Fibroblast of lung (primary cell): ENCODE data around the gene ACOT7. TPM values are rescaled to one million over a fixed set of nuclear protein-coding genes. Genes with fewer than 3 reads are reported as not detected.
A peak's percentile ranks its signal among the peaks of the same experiment; 100 is the strongest.

Experiments
- DNase-seq, 2 donors: peaks; one replicate each; pipeline versions ENCODE4 v3.0.0 to v3.0.0-alpha.2; 2010; ENCODE audit warnings: low read depth in 2 of 2
- H2AFZ ChIP-seq: 2 replicates; pipeline ENCODE4 v1.5.1; 2012; ENCODE audit warnings: low read length, control low read depth, inconsistent platforms
- H3K27ac ChIP-seq: 2 replicates; pipeline ENCODE4 v1.5.1; 2011; ENCODE audit warnings: low read length, control low read depth; ENCODE audit not compliant: insufficient read depth
- H3K27me3 ChIP-seq: 2 replicates; pipeline ENCODE4 v1.5.1; 2011; ENCODE audit warnings: mild to moderate bottlenecking, low read length; ENCODE audit not compliant: control insufficient read depth, insufficient read depth
- H3K36me3 ChIP-seq: 2 replicates; pipeline ENCODE4 v1.5.1; 2011; ENCODE audit warnings: low read length; ENCODE audit not compliant: control insufficient read depth, insufficient read depth
- H3K4me1 ChIP-seq: 2 replicates; pipeline ENCODE4 v1.5.1; 2011; ENCODE audit warnings: low read length; ENCODE audit not compliant: control insufficient read depth, insufficient read depth; ENCODE audit errors: extremely low read depth
- H3K4me2 ChIP-seq: 2 replicates; pipeline ENCODE4 v1.5.1; 2011; ENCODE audit warnings: low read length, control low read depth; ENCODE audit not compliant: insufficient read depth; ENCODE audit errors: extremely low read depth
- H3K4me3 ChIP-seq, 4 experiments: fragments of 200-600 bp in 1 of 4; sonication (generic) in 1 of 4; replicated peaks in 1 of 4; 2 replicates each; pipeline ENCODE4 v1.5.1; 2011 to 2016; ENCODE audit warnings: low read length in 4 of 4, low read depth in 3 of 4, mild to moderate bottlenecking in 3 of 4, control low read depth in 2 of 4, inconsistent platforms in 1 of 4, mixed read lengths in 1 of 4; ENCODE audit not compliant: insufficient read depth in 1 of 4; ENCODE audit errors: control extremely low read depth in 1 of 4
- H3K79me2 ChIP-seq: 2 replicates; pipeline ENCODE4 v1.5.1; 2012; ENCODE audit warnings: mild to moderate bottlenecking, low read length, inconsistent platforms; ENCODE audit not compliant: control insufficient read depth, insufficient read depth
- H3K9ac ChIP-seq: 2 replicates; pipeline ENCODE4 v1.5.1; 2011; ENCODE audit warnings: mild to moderate bottlenecking, low read length, control low read depth; ENCODE audit not compliant: insufficient read depth
- H3K9me3 ChIP-seq: 2 replicates; pipeline ENCODE4 v1.5.1; 2012; ENCODE audit warnings: low read depth, low read length; ENCODE audit not compliant: control insufficient read depth, insufficient read depth
- H4K20me1 ChIP-seq: 2 replicates; pipeline ENCODE4 v1.5.1; 2011; ENCODE audit warnings: low read length; ENCODE audit not compliant: control insufficient read depth, insufficient read depth; ENCODE audit errors: extremely low read depth
- CTCF ChIP-seq, 2 donors: IDR thresholded peaks in 1 of 2; conservative IDR thresholded peaks in 1 of 2; 1 replicate in 1 of 2; 2 replicates in 1 of 2; pipeline ENCODE4 v1.5.1; 2011 to 2012; ENCODE audit warnings: low read length in 2 of 2, control low read depth in 1 of 2, inconsistent platforms in 1 of 2, low read depth in 1 of 2, mild to moderate bottlenecking in 1 of 2
- EZH2 ChIP-seq: IDR thresholded peaks from 2 replicates; pipeline ENCODE4 v1.5.1; 2012; ENCODE audit warnings: low read length, control low read depth, mild to moderate bottlenecking; ENCODE audit errors: missing control alignments
- polyA plus RNA-seq, 2 donors: library from polyadenylated mRNA; depleted of rRNA in 1 of 2; stranded (reverse) in 1 of 2; unstranded in 1 of 2; fragments of >200 nt; gene quantifications; 2 replicates each; pipeline ENCODE4 v1.2.1, GENCODE V29; 2011 to 2012; ENCODE audit warnings: missing spikeins in 1 of 2
- total RNA-seq: library from RNA; depleted of rRNA; stranded (reverse); fragments of >200 nt; gene quantifications from 2 replicates; pipeline ENCODE4 v1.2.1, GENCODE V29; 2014

ACOT7 gene
- total and polyA plus RNA-seq, 2 donors (not counting 1 experiment from before 2014, with no cell fraction given) = 50.7 to 58.0 TPM

- H3K4me3 ChIP-seq = no peak overlapping the region
- H2AFZ ChIP-seq = no peak overlapping the region
- H3K4me1 ChIP-seq = no peaks in the 10 kb centered on the region
- H3K9ac ChIP-seq = peak overlapping the region; percentile 2
- H3K27me3 ChIP-seq = no peaks in the 10 kb centered on the region
- H3K27ac ChIP-seq = no peak overlapping the region
- no peak for DNase-seq
- H3K79me2 ChIP-seq = no peaks in the 10 kb centered on the region
- no peaks in the 10 kb centered on the region for H3K9me3 ChIP-seq
- TF ChIP-seq CTCF (conservative IDR thresholded peaks at IDR 0.05 in 1 of 2, IDR thresholded peaks at IDR 0.05 in 1 of 2; ENCODE audit: low read depth in 1 of 2, low read length in 2 of 2) (no peak), EZH2 (no peak)
- H3K4me2 ChIP-seq = no peak overlapping the region
- no peaks in the 10 kb centered on the region for H4K20me1 ChIP-seq
- H3K36me3 ChIP-seq = no peaks in the 10 kb centered on the region
Observed at GRCh38 chr1:6342056-6342455, 51.5 kb downstream of the ACOT7 start.

DNA sequence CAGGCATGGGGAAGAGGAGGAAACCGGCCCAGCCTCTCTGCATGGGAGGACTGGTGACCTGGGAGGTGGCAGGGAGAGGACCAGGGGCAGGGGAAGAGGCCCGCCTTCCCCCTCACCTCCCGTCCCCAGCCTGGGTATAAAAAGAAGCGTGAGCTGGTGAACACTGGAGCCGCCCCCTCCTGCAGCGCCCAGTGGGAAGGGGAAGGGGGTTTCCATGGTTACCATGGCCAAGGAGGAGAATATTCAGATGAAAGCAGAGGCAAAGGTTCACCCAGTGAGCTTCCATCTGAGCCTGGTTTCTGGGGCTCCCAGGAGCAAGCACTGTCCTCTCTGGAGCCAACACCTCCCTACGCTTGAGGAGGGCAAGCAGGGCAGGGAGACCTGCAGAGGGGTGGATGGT is 54.9 kb downstream of the ACOT7 start:
- Histone ChIP-seq H3K9me3 (no peaks in the 10 kb centered on the region), H3K27me3 (no peaks in the 10 kb centered on the region), H3K4me2 (no peak overlapping the region), H3K9ac (no peak overlapping the region), H3K4me1 (no peaks in the 10 kb centered on the region), H4K20me1 (no peaks in the 10 kb centered on the region), H3K4me3 (no peak overlapping the region), H3K79me2 (no peaks in the 10 kb centered on the region), H3K27ac (no peak overlapping the region), H2AFZ (no peak overlapping the region), H3K36me3 (no peaks in the 10 kb centered on the region)
- TF ChIP-seq EZH2 (no peak), CTCF (conservative IDR thresholded peaks at IDR 0.05 in 1 of 2, IDR thresholded peaks at IDR 0.05 in 1 of 2; ENCODE audit: low read depth in 1 of 2, low read length in 2 of 2) (no peak)
- DNase-seq = no peak

DNA sequence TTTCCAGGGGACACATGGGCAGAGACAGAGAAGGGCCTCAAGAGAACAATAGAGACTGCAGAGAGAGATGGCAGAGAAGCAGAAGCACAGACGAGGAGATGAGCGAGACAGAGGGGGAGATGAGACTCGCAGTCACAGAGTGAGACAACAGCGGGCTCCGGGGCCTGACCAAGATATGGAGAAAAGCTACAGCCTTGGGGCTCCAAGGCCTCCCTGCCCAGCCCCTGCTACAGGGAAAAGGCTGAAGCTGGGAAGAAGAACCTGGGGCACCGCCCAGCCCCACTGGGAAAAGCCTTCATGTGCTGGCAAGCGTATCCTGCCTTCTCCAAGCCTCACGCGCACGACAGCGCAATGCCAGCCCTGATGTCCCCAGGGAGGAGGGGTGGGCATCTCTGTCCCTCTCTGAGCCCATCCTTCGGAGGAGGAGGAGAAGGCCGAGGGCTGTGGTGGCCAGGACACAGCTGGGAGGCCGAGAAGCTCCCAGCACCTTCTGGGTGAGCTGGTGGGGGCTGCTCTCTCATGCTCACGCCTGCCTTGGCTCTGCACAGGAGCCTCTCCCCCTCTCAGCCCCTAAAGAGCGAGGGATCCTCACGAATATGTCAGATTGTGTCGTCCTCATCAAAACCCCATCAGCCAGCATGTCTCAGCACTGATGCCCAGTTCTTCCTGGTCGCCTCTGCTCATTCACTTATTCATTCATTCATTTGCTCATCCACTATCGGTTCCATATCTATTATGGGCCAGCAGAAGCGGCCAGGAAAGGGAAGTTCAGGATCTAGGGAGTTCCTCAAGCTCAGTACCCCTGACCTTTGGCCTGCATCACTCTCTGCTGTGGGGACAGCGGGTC is 56.6 kb downstream of the ACOT7 start:
- H4K20me1 ChIP-seq = no peaks in the 10 kb centered on the region
- TF ChIP-seq EZH2 (no peak), CTCF (conservative IDR thresholded peaks at IDR 0.05 in 1 of 2, IDR thresholded peaks at IDR 0.05 in 1 of 2; ENCODE audit: low read depth in 1 of 2, low read length in 2 of 2) (no peak)
- no peak overlapping the region for H3K4me2 ChIP-seq
- H3K4me1 ChIP-seq = no peaks in the 10 kb centered on the region
- H3K27ac ChIP-seq = no peak overlapping the region
- no peaks in the 10 kb centered on the region for H3K9me3 ChIP-seq
- no peak overlapping the region for H3K4me3 ChIP-seq
- DNase-seq = no peak
- no peaks in the 10 kb centered on the region for H3K27me3 ChIP-seq
- no peak overlapping the region for H3K9ac ChIP-seq
- no peaks in the 10 kb centered on the region for H3K36me3 ChIP-seq
- H2AFZ ChIP-seq = no peak overlapping the region
- no peaks in the 10 kb centered on the region for H3K79me2 ChIP-seq
